Kidney (tissue), 14 donors: Measurements from ENCODE around the gene CBFA2T3. TPM values are rescaled to one million over a fixed set of nuclear protein-coding genes. Genes with fewer than 3 reads are reported as not detected.

Experiments used
- DNase-seq, 5 donors: peaks; one replicate each; pipeline ENCODE4 v3.0.0-alpha.2; 2013 to 2020
- FAIRE-seq: peaks from 2 replicates; lab custom pipeline; 2012; peaks lifted over from hg19 to GRCh38; lab: Jason Lieb, UNC
- H3K27ac ChIP-seq, 2 donors: one replicate each; pipeline ENCODE4 v1.7.0; 2013; ENCODE audit warnings: low read depth in 2 of 2, low read length in 2 of 2, inconsistent platforms in 1 of 2
- H3K27me3 ChIP-seq: one replicate; pipeline ENCODE4 v1.7.1; 2013; ENCODE audit warnings: low read length, inconsistent platforms; ENCODE audit not compliant: control insufficient read depth, insufficient read depth
- H3K36me3 ChIP-seq, 3 donors: one replicate each; pipeline versions ENCODE4 v1.7.0 to v1.7.1; 2013; ENCODE audit warnings: low read length in 3 of 3, control low read depth in 1 of 3, inconsistent platforms in 1 of 3; ENCODE audit not compliant: insufficient read depth in 3 of 3, control insufficient read depth in 2 of 3
- H3K4me1 ChIP-seq, 3 donors: one replicate each; pipeline versions ENCODE4 v1.7.0 to v1.7.1; 2013; ENCODE audit warnings: low read length in 3 of 3, inconsistent platforms in 1 of 3, low read depth in 1 of 3; ENCODE audit not compliant: control insufficient read depth in 2 of 3, insufficient read depth in 2 of 3
- H3K4me3 ChIP-seq, 3 donors: one replicate each; pipeline versions ENCODE4 v1.7.0 to v1.8.1; 2013; ENCODE audit warnings: low read length in 3 of 3, control low read depth in 1 of 3, inconsistent platforms in 1 of 3
- H3K9ac ChIP-seq, 3 donors: one replicate each; pipeline versions ENCODE4 v1.7.0 to v1.7.1; 2013; ENCODE audit warnings: low read length in 3 of 3, control low read depth in 1 of 3, inconsistent platforms in 1 of 3
- H3K9me3 ChIP-seq, 3 donors: one replicate each; pipeline versions ENCODE4 v1.7.0 to v1.7.1; 2013; ENCODE audit warnings: low read length in 3 of 3, control low read depth in 1 of 3, inconsistent platforms in 1 of 3; ENCODE audit not compliant: control insufficient read depth in 2 of 3, insufficient read depth in 1 of 3
- CTCF ChIP-seq: IDR thresholded peaks from 3 replicates; pipeline ENCODE4 v1.5.1; 2012; ENCODE audit warnings: mild to moderate bottlenecking, moderate library complexity, borderline replicate concordance; ENCODE audit not compliant: insufficient read depth; ENCODE audit errors: extremely low read depth
- intact Hi-C: fragments of 100-400 bp; cut with DNase I; formaldehyde crosslinking; loops from one replicate; pipeline ENCODE4 v1.11.1; 2022
- polyA plus RNA-seq: library from polyadenylated mRNA; stranded (reverse); fragments of 350-450 nt; fragmentation: Illumina TruSeq; extraction: RNeasy Lipid Tissue Mini Kit (QIAGEN cat#74804); gene quantifications from one replicate; pipeline ENCODE4 v1.2.3, GENCODE V29; 2014; ENCODE audit warnings: low read depth, low replicate concordance; ENCODE audit not compliant: insufficient read depth
- total RNA-seq: library from RNA; stranded (reverse); fragmentation: NEBNext Ultra II Directional; extraction: Animal tissue kit (Norgen Biotek cat#: 25700); gene quantifications from one replicate; pipeline ENCODE4 v1.2.1, GENCODE V29; 2021
- donor health status: control.
- donor health status: control.
- donor health status: control.
- donor health status: control.
- donor health status: control.
- donor health status: DM: yes; HTN: yes; CAD: no.
- donor health status: Normal renal cell carcinoma (clear cell type).

The CBFA2T3 gene
- total and polyA plus RNA-seq, 2 donors from 2014 or later, result 0.75 to 8.0 TPM

- no peaks in the 10 kb centered on the region for H3K36me3 ChIP-seq
- no peak for TF ChIP-seq CTCF
- H3K27ac ChIP-seq, result no peak overlapping the region
- FAIRE-seq (no peak), DNase-seq (no peak)
- H3K4me3 ChIP-seq, result no peak overlapping the region
- intact Hi-C loops, result no loop called here
- H3K9ac ChIP-seq, result no peak overlapping the region
- H3K27me3 ChIP-seq, result no peaks in the 10 kb centered on the region
- H3K4me1 ChIP-seq, result no peaks in the 10 kb centered on the region
- no peaks in the 10 kb centered on the region for H3K9me3 ChIP-seq
Observed at GRCh38 chr16:88899901-88900661, 76.9 kb downstream of the CBFA2T3 start.

DNA sequence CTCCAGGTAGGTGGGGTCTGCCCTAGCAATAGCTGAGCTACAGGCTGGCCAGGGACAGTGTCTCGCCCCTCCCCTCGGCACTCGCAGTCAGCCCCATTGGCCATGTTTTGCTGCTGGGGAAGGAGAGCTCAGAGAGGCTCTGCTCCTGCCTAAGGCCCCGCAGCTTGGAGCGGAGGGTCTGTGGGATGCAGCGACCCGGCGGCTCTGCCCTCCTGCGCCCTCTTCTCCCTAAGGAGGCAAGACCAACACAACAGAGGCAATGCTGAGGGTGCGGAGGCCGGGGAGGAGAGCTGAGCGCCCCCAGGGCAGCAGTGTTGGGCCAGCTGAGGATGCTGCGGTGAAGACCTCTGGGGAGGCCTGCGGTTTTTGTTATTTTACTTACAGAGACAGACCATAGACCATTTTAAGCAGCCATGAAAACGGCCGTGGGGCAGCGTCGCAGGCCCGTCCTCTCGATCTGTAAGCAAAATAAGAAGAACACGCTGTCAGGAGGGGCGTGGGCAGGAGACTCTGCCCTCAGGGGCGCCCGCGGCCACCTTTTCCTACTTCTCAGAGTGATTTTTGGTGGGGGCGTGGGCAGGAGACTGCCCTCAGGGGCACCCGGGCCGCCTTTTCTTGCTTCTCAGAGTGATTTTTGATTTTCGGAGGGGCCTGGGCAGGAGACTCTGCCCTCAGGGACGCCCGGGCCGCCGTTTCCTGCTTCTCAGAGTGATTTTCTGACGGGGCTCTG is 79.1 kb downstream of the CBFA2T3 start:
- Histone ChIP-seq H3K4me1 (no peaks in the 10 kb centered on the region), H3K9ac (no peak overlapping the region), H3K9me3 (no peaks in the 10 kb centered on the region), H3K4me3 (no peak overlapping the region), H3K27ac (no peak overlapping the region), H3K27me3 (no peaks in the 10 kb centered on the region), H3K36me3 (no peaks in the 10 kb centered on the region)
- no peak for FAIRE-seq
- intact Hi-C loops, result no loop called here
- no peak for DNase-seq
- TF ChIP-seq CTCF, result no peak

DNA sequence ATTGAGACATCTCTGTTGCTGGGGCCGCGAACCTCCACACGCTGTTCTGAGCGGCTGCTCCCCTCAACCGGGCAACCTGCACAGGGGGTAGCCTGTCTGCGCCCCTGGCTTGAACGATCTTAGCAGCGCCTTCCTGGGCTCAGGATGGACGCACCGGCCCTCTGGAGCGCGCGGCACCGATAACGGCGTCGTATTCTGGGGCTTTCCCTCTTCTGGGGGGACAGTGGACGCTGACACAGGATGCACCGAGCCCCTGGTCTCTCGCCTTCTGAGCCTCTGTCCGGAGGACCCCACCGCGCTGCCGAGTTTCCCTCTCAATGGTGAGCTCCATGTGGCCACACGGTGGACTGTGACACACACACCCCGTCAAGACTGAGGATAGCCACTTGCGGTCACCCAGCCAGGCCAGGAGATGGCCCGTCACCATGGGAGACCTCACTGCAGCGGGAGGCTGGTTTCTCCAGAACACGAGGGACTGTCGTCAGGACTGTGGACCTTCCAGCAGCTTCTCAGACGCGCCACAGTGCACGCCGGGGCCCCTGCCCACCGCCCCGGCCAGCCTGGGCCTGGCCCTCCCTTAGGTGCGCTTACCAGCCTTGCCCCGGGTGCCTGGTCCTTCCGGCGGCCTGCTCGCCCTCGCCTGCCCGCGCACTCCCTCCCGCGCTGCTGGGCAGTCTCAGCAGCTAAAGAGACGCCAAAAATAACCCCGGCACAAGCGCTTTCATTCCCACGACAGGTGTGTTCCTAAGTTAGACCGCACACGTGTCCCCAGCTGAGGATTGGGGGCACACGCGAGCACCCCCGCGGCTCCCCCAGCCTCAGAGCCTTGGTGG is 80.6 kb downstream of the CBFA2T3 start:
- Histone ChIP-seq H3K9me3 (no peaks in the 10 kb centered on the region), H3K36me3 (no peaks in the 10 kb centered on the region), H3K4me1 (no peaks in the 10 kb centered on the region), H3K9ac (no peak overlapping the region), H3K4me3 (no peak overlapping the region), H3K27ac (no peak overlapping the region), H3K27me3 (no peaks in the 10 kb centered on the region)
- intact Hi-C loops, result no loop called here
- FAIRE-seq (no peak), DNase-seq (no peak)
- TF ChIP-seq CTCF, result no peak
